MM.1S (cell line): ENCODE measurements around the gene HDDC3.

ENCODE experiments used
- DNase-seq: peaks from one replicate; pipeline ENCODE4 v3.0.0-alpha.2; 2015
- H2AFZ ChIP-seq: fragments of 300-600 bp; sonication (generic); 2 replicates; pipeline ENCODE4 v1.6.0; 2016; ENCODE audit warnings: antibody characterized with exemption, low read length
- H3F3A ChIP-seq: fragments of 300-600 bp; sonication (generic); 2 replicates; pipeline ENCODE4 v1.6.1; 2016; ENCODE audit warnings: mild to moderate bottlenecking, antibody characterized with exemption, low read length, moderate library complexity, mixed read lengths; ENCODE audit not compliant: insufficient read depth
- H3K27ac ChIP-seq: fragments of 300-600 bp; sonication (generic); 2 replicates; pipeline ENCODE4 v1.5.1; 2016; ENCODE audit warnings: mild to moderate bottlenecking, low read length
- H3K27me3 ChIP-seq: fragments of 300-600 bp; sonication (generic); replicated peaks from 2 replicates; pipeline ENCODE4 v1.6.0; 2016; ENCODE audit warnings: low read length; ENCODE audit not compliant: insufficient read depth
- H3K36me3 ChIP-seq: fragments of 300-600 bp; sonication (generic); replicated peaks from 2 replicates; pipeline ENCODE4 v1.6.1; 2016; ENCODE audit warnings: mild to moderate bottlenecking, low read length, mixed read lengths; ENCODE audit not compliant: insufficient read depth
- H3K4me1 ChIP-seq: fragments of 300-600 bp; sonication (generic); 2 replicates; pipeline ENCODE4 v1.6.1; 2016; ENCODE audit warnings: low read length, mixed read lengths
- H3K4me2 ChIP-seq: fragments of 300-600 bp; sonication (generic); 2 replicates; pipeline ENCODE4 v1.6.0; 2016; ENCODE audit warnings: low read depth, low read length
- H3K4me3 ChIP-seq: fragments of 300-600 bp; sonication (generic); 2 replicates; pipeline ENCODE4 v1.5.1; 2016; ENCODE audit warnings: low read length, mixed read lengths
- H3K79me2 ChIP-seq: fragments of 300-600 bp; sonication (generic); 2 replicates; pipeline ENCODE4 v1.6.1; 2016; ENCODE audit warnings: mixed run types, low read length, mixed read lengths
- H3K9ac ChIP-seq: fragments of 300-600 bp; sonication (generic); 2 replicates; pipeline ENCODE4 v1.6.1; 2016; ENCODE audit warnings: low read length, mixed read lengths
- H3K9me2 ChIP-seq: fragments of 300-600 bp; sonication (generic); replicated peaks from 2 replicates; pipeline ENCODE4 v1.6.1; 2016; ENCODE audit warnings: mild to moderate bottlenecking, low read length, mixed read lengths; ENCODE audit not compliant: insufficient read depth
- H3K9me3 ChIP-seq: fragments of 300-600 bp; sonication (generic); replicated peaks from 2 replicates; pipeline ENCODE4 v1.6.1; 2016; ENCODE audit warnings: mild to moderate bottlenecking, low read length, mixed read lengths; ENCODE audit not compliant: insufficient read depth
- H4K20me1 ChIP-seq: fragments of 300-600 bp; sonication (generic); 2 replicates; pipeline ENCODE4 v1.6.1; 2016; ENCODE audit warnings: mild to moderate bottlenecking, low read length, moderate library complexity, mixed read lengths; ENCODE audit not compliant: insufficient read depth
- EZH2 ChIP-seq: fragments of 300-600 bp; sonication (generic); optimal IDR thresholded peaks from 2 replicates; pipeline ENCODE3; 2017; ENCODE audit warnings: low read depth, mild to moderate bottlenecking, antibody characterized with exemption, low read length, mixed read lengths
- EZH2phosphoT487 ChIP-seq: fragments of 300-600 bp; sonication (generic); IDR thresholded peaks from 2 replicates; pipeline ENCODE4 v1.6.1; 2018; ENCODE audit warnings: antibody characterized with exemption, low read length
- TF ChIP-seq, protein P1 (sequence below): fragments of 300-600 bp; sonication (generic); IDR thresholded peaks from 2 replicates; pipeline ENCODE4 v1.5.1; 2016; ENCODE audit warnings: antibody characterized with exemption, low read length, mixed read lengths

The HDDC3 gene

GRCh38 chr15:90959894-90960293 lies 27.5 kb upstream of the HDDC3 start:
- no peaks in the 10 kb centered on the region for H3K9me2 ChIP-seq
- H2AFZ ChIP-seq: no peak overlapping the region
- H4K20me1 ChIP-seq: no peaks in the 10 kb centered on the region; the same call in 1 of the 2 replicates
- H3K9me3 ChIP-seq: no peaks in the 10 kb centered on the region
- no peak overlapping the region for H3K27ac ChIP-seq
- H3K9ac ChIP-seq: no peak overlapping the region
- H3K27me3 ChIP-seq: no peaks in the 10 kb centered on the region
- H3F3A ChIP-seq: peaks cover 17% of the 10 kb centered on the region
- H3K79me2 ChIP-seq: peaks cover 45% of the 10 kb centered on the region
- no peak for DNase-seq
- no peak for TF ChIP-seq EZH2phosphoT487
- TF ChIP-seq, protein P1, sequence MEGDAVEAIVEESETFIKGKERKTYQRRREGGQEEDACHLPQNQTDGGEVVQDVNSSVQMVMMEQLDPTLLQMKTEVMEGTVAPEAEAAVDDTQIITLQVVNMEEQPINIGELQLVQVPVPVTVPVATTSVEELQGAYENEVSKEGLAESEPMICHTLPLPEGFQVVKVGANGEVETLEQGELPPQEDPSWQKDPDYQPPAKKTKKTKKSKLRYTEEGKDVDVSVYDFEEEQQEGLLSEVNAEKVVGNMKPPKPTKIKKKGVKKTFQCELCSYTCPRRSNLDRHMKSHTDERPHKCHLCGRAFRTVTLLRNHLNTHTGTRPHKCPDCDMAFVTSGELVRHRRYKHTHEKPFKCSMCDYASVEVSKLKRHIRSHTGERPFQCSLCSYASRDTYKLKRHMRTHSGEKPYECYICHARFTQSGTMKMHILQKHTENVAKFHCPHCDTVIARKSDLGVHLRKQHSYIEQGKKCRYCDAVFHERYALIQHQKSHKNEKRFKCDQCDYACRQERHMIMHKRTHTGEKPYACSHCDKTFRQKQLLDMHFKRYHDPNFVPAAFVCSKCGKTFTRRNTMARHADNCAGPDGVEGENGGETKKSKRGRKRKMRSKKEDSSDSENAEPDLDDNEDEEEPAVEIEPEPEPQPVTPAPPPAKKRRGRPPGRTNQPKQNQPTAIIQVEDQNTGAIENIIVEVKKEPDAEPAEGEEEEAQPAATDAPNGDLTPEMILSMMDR: no peak
- no peak for TF ChIP-seq EZH2
- H3K36me3 ChIP-seq: 0 out of 2 replicates have a peak, but pooled peaks cover 5% of the 10 kb centered on the region
- no peak overlapping the region for H3K4me2 ChIP-seq
- H3K4me3 ChIP-seq: no peak overlapping the region
- no peaks in the 10 kb centered on the region for H3K4me1 ChIP-seq

GRCh38 chr15:90959028-90959595 lies 26.8 kb upstream of the HDDC3 start:
- Histone ChIP-seq H3K9me2 (no peaks in the 10 kb centered on the region), H3K9ac (no peak overlapping the region), H4K20me1 (no peaks in the 10 kb centered on the region; the same call in 1 of the 2 replicates), H3K4me3 (no peak overlapping the region), H3K4me1 (no peaks in the 10 kb centered on the region), H2AFZ (no peak overlapping the region), H3K27ac (no peak overlapping the region), H3K79me2 (peaks cover 45% of the 10 kb centered on the region), H3K36me3 (no peaks in the 10 kb centered on the region), H3K27me3 (no peaks in the 10 kb centered on the region), H3K9me3 (no peaks in the 10 kb centered on the region), H3F3A (peaks cover 22% of the 10 kb centered on the region), H3K4me2 (no peak overlapping the region)
- no peak for DNase-seq
- TF ChIP-seq, protein P1: no peak
- TF ChIP-seq EZH2phosphoT487 (no peak), EZH2 (no peak)

- no peak for DNase-seq
- no peaks in the 10 kb centered on the region for H3K27me3 ChIP-seq
- no peak overlapping the region for H3K27ac ChIP-seq
- no peaks in the 10 kb centered on the region for H3K9me3 ChIP-seq
- H3K9ac ChIP-seq: no peak overlapping the region
- H3K4me2 ChIP-seq: no peak overlapping the region
- no peaks in the 10 kb centered on the region for H3K9me2 ChIP-seq
- no peaks in the 10 kb centered on the region for H3K36me3 ChIP-seq
- H3K4me1 ChIP-seq: no peaks in the 10 kb centered on the region
- no peak overlapping the region for H3K4me3 ChIP-seq
- TF ChIP-seq, protein P1: no peak
- no peak for TF ChIP-seq EZH2
- no peak for TF ChIP-seq EZH2phosphoT487
- peaks cover 25% of the 10 kb centered on the region for H3F3A ChIP-seq
- peaks cover 37% of the 10 kb centered on the region for H3K79me2 ChIP-seq
- H4K20me1 ChIP-seq: no peaks in the 10 kb centered on the region; the same call in 1 of the 2 replicates
- no peak overlapping the region for H2AFZ ChIP-seq
Observed at GRCh38 chr15:90957791-90958190, 25.4 kb upstream of the HDDC3 start.
